Measurements from ENCODE around the gene BTBD19. TPM values are rescaled to one million over a fixed set of nuclear protein-coding genes. Genes with fewer than 3 reads are reported as not detected.

BTBD19 gene
- total and polyA plus RNA-seq, 2 experiments from 2014 or later = 0.98 to 1.3 TPM

- H3K4me3 ChIP-seq = peak overlapping the region; percentile 10
- peak; percentile 57 to 80 for DNase-seq (ENCODE audit: low read depth in 1 of 2, low spot score in 1 of 2)
- no peaks in the 10 kb centered on the region for H3K36me3 ChIP-seq
- no peak overlapping the region for H3K27ac ChIP-seq
- no peaks in the 10 kb centered on the region for H3K9me3 ChIP-seq (ENCODE audit: low read depth)
- H3K4me1 ChIP-seq (ENCODE audit: low read depth) = peaks cover 4% of the 10 kb centered on the region
- H3K27me3 ChIP-seq = no peaks in the 10 kb centered on the region
- peak; percentile 96 for TF ChIP-seq CTCF (IDR thresholded peaks at IDR 0.05; ENCODE audit: low read depth, low read length)
These were observed 22.0 kb upstream of the BTBD19 start for GRCh38 chr1:44786138-44786840.

- no peaks in the 10 kb centered on the region for H3K36me3 ChIP-seq
- no peak overlapping the region for H3K27ac ChIP-seq
- no peak overlapping the region for H3K4me3 ChIP-seq
- H3K9me3 ChIP-seq (ENCODE audit: low read depth) = no peaks in the 10 kb centered on the region
- DNase-seq (ENCODE audit: low read depth in 1 of 2, low spot score in 1 of 2) = no peak
- peaks cover 4% of the 10 kb centered on the region for H3K4me1 ChIP-seq (ENCODE audit: low read depth)
- no peaks in the 10 kb centered on the region for H3K27me3 ChIP-seq
- no peak for TF ChIP-seq CTCF (IDR thresholded peaks at IDR 0.05; ENCODE audit: low read depth, low read length)
These were observed 21.4 kb upstream of the BTBD19 start for GRCh38 chr1:44786841-44787426.

- no peak for TF ChIP-seq CTCF (IDR thresholded peaks at IDR 0.05; ENCODE audit: low read depth, low read length)
- H3K4me1 ChIP-seq (ENCODE audit: low read depth) = peaks cover 4% of the 10 kb centered on the region
- no peaks in the 10 kb centered on the region for H3K36me3 ChIP-seq
- no peak for DNase-seq (ENCODE audit: low read depth in 1 of 2, low spot score in 1 of 2)
- H3K27me3 ChIP-seq = no peaks in the 10 kb centered on the region
- H3K27ac ChIP-seq = no peak overlapping the region
- H3K9me3 ChIP-seq (ENCODE audit: low read depth) = no peaks in the 10 kb centered on the region
- H3K4me3 ChIP-seq = no peak overlapping the region
These were observed 20.8 kb upstream of the BTBD19 start for GRCh38 chr1:44787506-44787905.

DNA sequence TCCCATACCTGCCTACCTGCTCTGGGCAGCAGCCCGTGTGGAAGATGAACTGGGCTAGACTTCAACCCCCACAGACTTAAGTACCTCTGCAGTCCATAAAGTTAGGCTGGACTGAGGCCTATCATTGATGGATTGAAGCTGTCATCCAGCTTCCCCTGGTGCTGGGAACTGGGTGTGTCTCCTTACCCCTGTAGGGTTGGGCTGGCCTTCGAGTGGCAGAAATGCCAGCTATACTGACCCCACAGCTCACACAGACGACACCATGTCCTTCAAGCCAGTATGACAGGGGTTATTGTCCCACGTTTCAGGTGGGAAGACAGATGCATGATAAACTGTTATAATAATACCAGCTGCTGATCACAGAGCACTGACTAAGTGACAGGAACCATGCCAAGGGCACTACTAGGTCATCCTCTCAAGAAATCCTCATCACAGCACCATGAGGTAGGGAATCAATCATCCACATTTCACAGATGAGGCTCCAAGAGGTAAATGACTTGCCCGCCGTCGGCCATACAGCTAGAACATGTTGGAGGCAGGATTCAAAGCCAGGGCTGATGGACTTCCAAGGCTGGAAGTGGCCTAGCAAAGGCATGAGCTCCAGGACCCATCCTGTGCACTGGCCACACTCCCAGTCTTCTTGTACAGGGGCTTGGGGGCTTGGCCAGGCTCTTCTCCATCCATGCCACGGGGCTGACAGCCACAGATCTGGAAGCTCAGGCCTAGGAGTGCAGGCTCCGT, 20.0 kb upstream of the BTBD19 start, which contains the start of gene BEST4:
Gene BEST4 (minus strand): TSS at position 51 of the 741 bp plus-strand sequence. CDS start 465 bp downstream, outside the sequence.
- Histone ChIP-seq H3K27ac (no peak within 1 kb of the TSS), H3K4me3 (no peak within 1 kb of the TSS), H3K9me3 (ENCODE audit: low read depth) (no peaks in the 10 kb centered on the region), H3K27me3 (no peaks in the 10 kb centered on the region), H3K36me3 (no peaks in the 10 kb centered on the region), H3K4me1 (ENCODE audit: low read depth) (peaks cover 9% of the 10 kb centered on the region)
- TF ChIP-seq CTCF (IDR thresholded peaks at IDR 0.05; ENCODE audit: low read depth, low read length) = no peak
- no peak for DNase-seq (ENCODE audit: low read depth in 1 of 2, low spot score in 1 of 2)

- DNase-seq (ENCODE audit: low read depth in 1 of 2, low spot score in 1 of 2) = no peak
- H3K27me3 ChIP-seq = no peaks in the 10 kb centered on the region
- peaks cover 7% of the 10 kb centered on the region for H3K4me1 ChIP-seq (ENCODE audit: low read depth)
- no peak for TF ChIP-seq CTCF (IDR thresholded peaks at IDR 0.05; ENCODE audit: low read depth, low read length)
- H3K4me3 ChIP-seq = no peak overlapping the region
- H3K27ac ChIP-seq = no peak overlapping the region
- H3K36me3 ChIP-seq = no peaks in the 10 kb centered on the region
- H3K9me3 ChIP-seq (ENCODE audit: low read depth) = no peaks in the 10 kb centered on the region
These were observed 17.1 kb upstream of the BTBD19 start for GRCh38 chr1:44790968-44791801.
